HG03432 (cell line): ENCODE data around the gene CELA2A.
A peak's percentile ranks its signal among the peaks of the same experiment; 100 is the strongest.

ENCODE experiments used
- ATAC-seq: cut with Tn5 transposase; IDR thresholded peaks from one replicate; pipeline ENCODE4 v1.9.1; 2021; ENCODE audit warnings: mild to moderate bottlenecking, moderate library complexity; ENCODE audit not compliant: unreplicated experiment

CELA2A gene

DNA sequence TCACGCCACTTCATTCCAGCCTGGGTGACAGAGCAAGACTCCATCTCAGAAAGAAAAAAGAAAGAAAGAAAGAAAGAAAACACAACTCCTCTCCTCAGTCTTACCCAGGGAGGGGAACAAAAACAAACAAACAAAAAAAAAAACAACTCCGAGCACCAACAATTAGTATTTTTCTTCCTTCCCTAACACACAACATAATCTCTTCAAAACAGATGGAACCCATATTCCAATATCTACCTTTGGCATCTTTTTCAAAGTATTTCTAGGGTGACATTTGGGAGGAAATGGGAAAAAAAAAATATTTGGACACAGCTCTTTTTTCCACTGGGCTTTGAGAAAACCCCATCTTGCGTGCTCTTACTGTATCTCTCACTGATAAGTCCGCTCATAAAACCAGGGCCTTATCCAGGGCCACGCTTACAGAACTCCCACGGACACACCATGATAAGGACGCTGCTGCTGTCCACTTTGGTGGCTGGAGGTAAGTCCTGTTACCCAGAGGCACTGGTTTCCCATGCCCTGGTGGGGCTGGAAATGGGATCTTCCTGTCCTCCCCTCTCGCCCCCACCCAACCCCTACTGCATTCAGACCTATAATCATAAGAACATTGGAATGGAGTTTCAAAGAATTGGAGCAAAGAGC lies at the start of gene CELA2A:
Gene CELA2A, plus strand, starts transcription at position 420 of the 642 bp plus-strand sequence. Its CDS starts 22 bp downstream, at position 442.
- ATAC-seq = no peak

- no peak for ATAC-seq
These were observed 49.0 kb upstream of the CELA2A start for GRCh38 chr1:15407580-15407979.

DNA sequence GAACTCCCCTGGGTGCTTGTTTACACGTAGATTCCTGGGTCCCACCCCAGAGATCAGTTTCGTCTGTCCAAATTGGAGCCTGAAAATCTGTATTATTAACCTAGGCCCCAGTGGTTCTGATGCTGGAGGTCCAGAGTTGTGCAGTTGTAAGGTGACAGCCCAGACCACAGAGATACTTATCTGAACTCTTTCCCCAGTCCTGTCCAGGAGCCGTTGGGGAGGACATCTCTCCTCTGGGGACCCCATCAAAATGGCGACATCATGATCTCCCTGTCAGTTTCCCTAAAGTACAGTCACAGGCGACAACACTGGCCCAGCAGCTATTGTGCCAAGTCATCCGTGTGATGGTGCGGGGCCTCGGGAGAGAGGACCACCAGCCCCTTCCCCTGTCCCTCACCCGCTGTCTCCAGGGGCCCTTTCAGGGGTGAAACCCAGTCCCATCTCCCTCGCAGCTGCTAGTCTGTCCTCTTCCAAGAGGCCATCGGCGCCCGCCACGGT lies 47.6 kb upstream of the CELA2A start:
- ATAC-seq = no peak

DNA sequence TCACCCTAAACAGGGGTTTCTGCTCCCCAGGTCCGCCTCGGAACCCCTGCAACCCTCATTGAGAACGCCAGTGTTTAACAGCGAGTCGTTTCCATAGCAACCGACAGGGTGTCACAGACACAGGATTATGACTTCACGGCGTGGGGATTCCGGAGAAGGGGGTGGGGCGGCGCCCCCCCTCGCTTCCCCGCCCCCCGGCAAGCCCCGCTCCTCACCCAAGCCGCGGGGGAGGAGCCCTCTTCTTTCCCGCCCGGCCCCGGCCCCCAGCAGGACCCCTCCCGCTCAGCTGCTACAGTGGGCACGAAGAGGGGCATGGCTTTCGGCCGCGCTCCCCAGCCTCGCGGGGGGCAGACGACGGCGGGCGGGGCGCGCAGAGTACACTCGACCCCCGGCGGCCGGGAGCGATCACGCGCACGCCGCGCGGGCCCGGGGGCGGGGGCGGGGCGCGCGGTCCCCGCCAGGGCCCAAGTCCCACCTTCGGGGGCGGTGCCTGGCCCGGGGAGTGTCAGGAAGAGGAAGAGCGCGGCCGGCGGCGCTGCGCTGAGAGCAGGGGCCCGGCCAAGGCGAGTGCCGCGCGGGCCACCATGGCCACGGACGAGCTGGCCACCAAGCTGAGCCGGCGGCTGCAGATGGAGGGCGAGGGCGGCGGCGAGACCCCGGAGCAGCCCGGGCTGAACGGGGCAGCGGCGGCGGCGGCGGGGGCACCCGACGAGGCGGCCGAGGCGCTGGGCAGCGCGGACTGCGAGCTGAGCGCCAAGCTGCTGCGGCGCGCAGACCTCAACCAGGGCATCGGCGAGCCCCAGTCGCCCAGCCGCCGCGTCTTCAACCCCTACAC lies 46.9 kb upstream of the CELA2A start, which contains the start of gene EFHD2:
Gene EFHD2, plus strand, starts transcription at position 501 of the 835 bp plus-strand sequence. Its CDS starts 84 bp downstream, at position 585.
- peak; percentile 85 for ATAC-seq

DNA sequence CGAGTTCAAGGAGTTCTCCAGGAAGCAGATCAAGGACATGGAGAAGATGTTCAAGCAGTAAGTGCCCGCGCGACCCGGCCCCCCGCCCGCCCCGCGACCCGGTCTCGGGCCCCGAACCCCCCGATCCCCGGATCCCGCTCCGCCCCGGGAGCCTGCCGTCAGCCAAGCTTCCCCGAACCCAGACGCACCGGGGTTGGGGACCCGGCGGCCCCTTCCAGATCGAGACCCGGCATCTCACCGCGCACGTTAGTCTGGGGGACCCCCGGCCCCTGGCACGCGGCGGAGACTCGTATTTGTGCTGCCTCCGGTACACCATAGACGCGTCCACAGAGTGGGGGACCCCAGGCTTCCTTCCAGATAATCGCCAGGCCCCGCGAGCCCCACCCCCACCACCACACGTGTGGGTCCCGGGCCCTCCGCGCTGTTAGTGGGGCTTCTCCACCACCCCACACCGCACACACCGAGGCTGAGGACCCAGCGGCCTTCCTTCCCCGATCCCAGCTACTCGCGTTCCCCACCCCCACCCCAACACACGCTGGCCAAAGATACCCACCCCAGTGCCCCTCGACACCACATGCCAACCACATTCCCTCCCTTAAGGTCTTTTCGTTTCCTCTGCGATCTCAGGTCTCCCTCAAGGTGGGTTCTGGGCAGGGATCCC lies 46.2 kb upstream of the CELA2A start:
- ATAC-seq = no peak

- ATAC-seq = no peak
These were observed 45.7 kb upstream of the CELA2A start for GRCh38 chr1:15410884-15411245.

DNA sequence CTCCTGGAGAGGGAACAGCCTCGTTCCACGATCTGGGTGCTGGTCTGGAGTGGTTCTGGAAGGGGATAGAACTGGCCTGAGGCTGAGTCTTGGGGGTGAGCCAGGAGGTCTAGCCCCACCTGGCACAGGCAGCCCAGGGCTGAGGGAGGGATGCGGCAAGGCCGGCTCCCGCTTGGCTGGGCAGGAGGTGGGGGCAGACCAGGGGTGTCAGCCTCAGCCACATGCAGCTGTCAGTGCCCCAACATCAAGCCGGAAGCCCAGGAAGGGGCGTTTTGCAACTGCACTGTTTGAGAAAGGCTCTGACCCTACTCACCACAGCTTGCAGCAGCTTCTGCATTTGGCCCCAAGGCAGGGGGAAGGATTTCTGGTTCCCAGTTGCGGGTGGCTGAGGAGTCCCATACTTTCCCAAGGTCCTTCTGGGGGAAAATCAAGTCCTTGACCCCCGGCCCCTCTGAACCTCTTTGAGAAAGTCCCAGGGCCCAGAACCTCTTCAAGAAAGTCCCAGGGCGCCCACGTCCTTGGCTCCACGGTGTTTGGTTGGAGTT lies 44.9 kb upstream of the CELA2A start:
- peak; percentile 45 for ATAC-seq

GRCh38 chr1:15412175-15412800 lies 44.2 kb upstream of the CELA2A start:
- ATAC-seq = no peak

GRCh38 chr1:15412843-15413242 lies 43.7 kb upstream of the CELA2A start:
- no peak for ATAC-seq

- ATAC-seq = no peak
These were observed 42.7 kb upstream of the CELA2A start for GRCh38 chr1:15413563-15414444.

GRCh38 chr1:15414445-15414983 lies 42.0 kb upstream of the CELA2A start:
- no peak for ATAC-seq

DNA sequence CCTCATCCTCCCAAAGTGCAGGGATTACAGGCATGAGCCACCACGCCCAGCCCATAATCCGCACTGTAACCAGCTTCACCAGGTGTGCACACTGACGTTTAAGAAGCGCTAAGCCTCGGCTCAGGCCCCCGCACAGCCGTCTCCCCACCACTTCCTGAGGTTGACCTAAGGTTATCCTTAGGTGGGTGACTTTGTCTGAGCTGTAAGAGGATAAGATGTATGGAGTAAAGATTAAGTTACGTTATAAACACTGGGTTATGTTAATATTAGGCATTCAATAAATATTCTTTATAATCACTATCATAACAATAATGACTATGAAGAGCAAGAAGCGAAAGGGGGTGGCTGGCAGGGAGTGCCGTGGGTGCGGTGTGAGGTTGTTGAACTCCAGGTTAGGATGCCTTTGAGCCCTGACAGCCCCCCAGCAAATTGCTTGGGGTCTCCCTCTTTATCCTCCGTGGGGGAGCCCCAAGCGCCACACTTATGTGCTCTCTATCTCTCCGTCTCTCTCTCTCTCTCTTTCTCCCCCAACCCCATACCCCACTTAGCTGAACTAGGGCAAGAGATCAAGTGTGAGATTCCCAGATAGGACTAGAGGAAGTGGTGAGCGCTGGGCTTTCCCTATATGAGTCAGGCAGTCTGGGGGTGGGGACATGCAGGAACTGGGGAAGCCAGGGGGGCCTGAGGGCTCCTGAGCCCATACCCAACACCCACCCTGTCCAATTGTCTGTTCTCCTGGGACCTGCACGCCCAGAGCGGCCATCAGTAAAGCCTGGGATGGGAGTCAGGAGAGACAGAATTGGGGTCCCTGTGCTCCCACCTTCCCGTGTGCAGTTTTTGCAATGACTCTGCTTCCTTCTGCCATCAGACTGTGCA lies 39.2 kb upstream of the CELA2A start:
- ATAC-seq = peak; percentile 60

GRCh38 chr1:15418806-15419515 lies 37.6 kb upstream of the CELA2A start:
- no peak for ATAC-seq

DNA sequence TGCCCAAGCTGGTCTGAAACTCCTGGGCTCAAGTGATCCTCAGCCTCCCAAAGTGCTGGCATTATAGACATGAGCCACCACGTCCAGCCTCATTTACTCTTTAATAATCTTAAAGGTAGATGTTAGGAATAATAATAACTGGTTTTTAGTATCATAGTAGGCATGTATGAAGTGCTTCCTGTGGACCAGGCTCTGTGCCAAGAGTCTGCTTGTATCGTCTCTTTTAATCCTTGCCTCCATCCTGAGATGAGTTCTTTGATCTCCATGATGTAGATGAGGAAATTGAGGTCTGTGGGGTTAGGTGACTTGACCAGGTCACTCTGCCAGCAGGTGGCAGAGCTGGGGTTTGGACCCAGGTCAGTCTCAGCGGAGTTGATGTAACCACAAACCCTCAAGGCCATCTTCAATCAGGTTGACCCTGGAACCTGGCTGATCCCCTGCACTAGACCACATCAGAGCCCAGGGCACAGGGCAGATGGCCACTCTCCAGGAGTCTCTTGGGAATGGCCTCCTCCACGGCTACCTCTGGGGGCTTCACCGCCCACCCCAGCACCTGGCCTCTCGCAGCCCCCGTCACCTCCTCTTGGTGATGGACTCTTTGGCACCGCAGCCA lies 35.6 kb upstream of the CELA2A start:
- no peak for ATAC-seq

GRCh38 chr1:15422871-15423270 lies 33.7 kb upstream of the CELA2A start:
- no peak for ATAC-seq

DNA sequence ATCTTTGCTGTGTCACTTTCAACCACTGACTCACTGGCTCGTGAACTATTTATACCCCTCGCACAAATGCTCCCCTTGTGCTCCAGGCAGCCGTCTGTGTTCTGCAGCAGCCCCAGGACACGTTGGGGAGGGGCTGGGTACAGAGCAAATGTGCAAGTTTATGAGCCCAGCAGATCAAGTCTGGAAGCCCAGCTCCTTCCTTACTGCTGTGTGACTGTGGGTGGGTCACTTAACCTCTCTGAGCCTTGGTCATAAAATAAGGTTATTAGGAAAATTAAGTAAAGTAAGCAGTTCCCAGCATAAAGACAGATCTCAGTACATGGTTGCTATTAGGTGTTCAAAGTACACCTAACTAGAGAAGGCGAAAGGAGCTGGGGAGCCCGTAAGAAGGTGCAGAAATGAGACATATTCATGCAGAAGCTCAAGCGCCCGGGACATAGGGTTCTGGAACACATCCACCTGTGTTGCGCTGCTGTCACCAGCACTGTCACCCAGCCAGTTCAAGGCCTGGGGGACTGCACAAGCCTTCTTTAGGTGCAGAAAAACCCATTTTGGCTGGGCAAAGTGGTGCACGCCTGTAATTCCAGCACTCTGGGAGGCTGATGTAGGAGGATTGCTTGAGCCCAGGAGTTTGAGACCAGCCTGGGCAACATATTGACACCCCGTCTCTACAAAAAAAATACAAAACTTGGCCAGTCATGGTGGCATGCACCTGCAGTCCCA lies 33.0 kb upstream of the CELA2A start:
- ATAC-seq = no peak

DNA sequence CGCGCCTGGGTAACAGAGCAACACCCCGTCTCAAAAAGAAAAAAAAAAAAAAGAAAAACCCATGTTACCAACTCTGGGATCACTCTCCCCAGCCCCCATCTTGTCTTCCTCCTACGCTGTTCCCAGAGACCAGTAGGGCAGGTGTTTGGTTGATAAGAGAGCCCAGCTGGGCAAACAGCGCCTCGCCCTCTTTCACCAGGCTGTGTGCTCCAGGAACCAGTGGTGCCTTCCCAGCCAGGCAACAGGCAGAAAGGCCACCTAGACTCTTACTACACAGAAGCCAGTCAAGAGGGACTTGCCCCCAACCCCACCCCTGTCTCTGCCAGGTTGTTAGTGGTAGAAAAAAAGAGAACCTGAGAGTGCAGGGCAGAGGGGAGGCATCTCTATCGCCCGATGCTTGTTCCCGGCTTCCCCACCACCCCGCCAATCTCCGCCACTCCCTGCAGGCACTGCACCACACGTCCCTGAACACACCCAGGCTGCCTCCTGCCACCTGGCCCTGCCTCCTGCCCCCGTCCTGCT lies 32.3 kb upstream of the CELA2A start:
- ATAC-seq = no peak
